Caco-2 (cell line): ENCODE measurements around the gene SIK3. TPM values are rescaled to one million over a fixed set of nuclear protein-coding genes. Genes with fewer than 3 reads are reported as not detected.

Experiments used
- BruUV-seq: library from RNA; stranded (reverse); fragments of 400-500 nt; replicated peaks from 2 replicates; lab custom pipeline; 2021; lab: Mats Ljungman, UMichigan
- CTCF ChIA-PET: fragments of 300-600 bp; sonication (Branson Sonifier 250); formaldehyde crosslinking; loops from one replicate; lab custom pipeline; 2022; ENCODE audit warnings: antibody characterized with exemption; lab: Charles Lee
- POLR2A ChIA-PET: fragments of 300-600 bp; sonication (Branson Sonifier 250); formaldehyde crosslinking; loops from one replicate; lab custom pipeline; 2022; ENCODE audit warnings: antibody characterized with exemption; lab: Charles Lee
- DNase-seq, 2 experiments: peaks; one replicate each; pipeline versions ENCODE4 v3.0.0 to v3.0.0-alpha.2; 2020 to 2022
- H3K27me3 ChIP-seq: replicated peaks from 2 replicates; pipeline ENCODE4 v1.6.0; 2011; ENCODE audit warnings: low read length; ENCODE audit not compliant: control insufficient read depth, insufficient read depth
- H3K36me3 ChIP-seq: 2 replicates; pipeline ENCODE4 v1.5.1; 2011; ENCODE audit warnings: low read length; ENCODE audit not compliant: control insufficient read depth, insufficient read depth
- H3K4me1 ChIP-seq: fragments of 250-450 bp; sonication (Bioruptor Pico); 2 replicates; pipeline ENCODE4 v1.5.1; 2020; ENCODE audit warnings: mild to moderate bottlenecking
- H3K4me3 ChIP-seq: 2 replicates; pipeline ENCODE4 v1.5.1; 2011; ENCODE audit warnings: low read depth, mild to moderate bottlenecking, control low read depth, low read length
- H3K9me3 ChIP-seq: fragments of 250-450 bp; sonication (Bioruptor Pico); 2 replicates; pipeline ENCODE4 v1.5.1; 2020; ENCODE audit warnings: mild to moderate bottlenecking, moderate library complexity
- H3K27ac Mint-ChIP-seq: one replicate; pipeline ENCODE4 v1.8.0; 2022; ENCODE audit warnings: mixed read lengths; ENCODE audit not compliant: unreplicated experiment
- H3K27me3 Mint-ChIP-seq: one replicate; pipeline ENCODE4 v1.8.0; 2022; ENCODE audit warnings: mixed read lengths; ENCODE audit not compliant: insufficient read depth, unreplicated experiment
- H3K36me3 Mint-ChIP-seq: one replicate; pipeline ENCODE4 v1.8.0; 2022; ENCODE audit warnings: mild to moderate bottlenecking, mixed read lengths; ENCODE audit not compliant: insufficient read depth, unreplicated experiment
- H3K4me1 Mint-ChIP-seq: one replicate; pipeline ENCODE4 v1.8.0; 2022; ENCODE audit warnings: low read depth, mixed read lengths; ENCODE audit not compliant: unreplicated experiment
- H3K4me3 Mint-ChIP-seq: one replicate; pipeline ENCODE4 v1.8.0; 2022; ENCODE audit warnings: mild to moderate bottlenecking, moderate library complexity, mixed read lengths; ENCODE audit not compliant: unreplicated experiment
- H3K9me3 Mint-ChIP-seq: one replicate; pipeline ENCODE4 v1.8.0; 2022; ENCODE audit warnings: mixed read lengths; ENCODE audit not compliant: unreplicated experiment
- intact Hi-C: fragments of 100-400 bp; cut with micrococcal nuclease; formaldehyde crosslinking; loops from one replicate; pipeline ENCODE4 v1.10.0; 2022; ENCODE audit not compliant: unreplicated experiment
- total RNA-seq: library from RNA; stranded (reverse); gene quantifications from 2 replicates; pipeline ENCODE4 v1.2.3, GENCODE V29; 2022
- TF ChIP-seq, protein P1 (sequence below), 2 experiments: fragments of 200-600 bp in 1 of 2; IDR thresholded peaks; 1 replicate in 1 of 2; 2 replicates in 1 of 2; pipeline versions ENCODE4 v1.5.1 to v1.8.0; 2011 to 2022; ENCODE audit warnings: antibody characterized with exemption in 1 of 2, control low read depth in 1 of 2, inconsistent platforms in 1 of 2, low read depth in 1 of 2, low read length in 1 of 2, mild to moderate bottlenecking in 1 of 2, moderate library complexity in 1 of 2; ENCODE audit not compliant: insufficient read depth in 1 of 2, severe bottlenecking in 1 of 2, unreplicated experiment in 1 of 2

Gene SIK3
- total RNA-seq, 1 experiment from 2014 or later = 65.7 TPM

DNA sequence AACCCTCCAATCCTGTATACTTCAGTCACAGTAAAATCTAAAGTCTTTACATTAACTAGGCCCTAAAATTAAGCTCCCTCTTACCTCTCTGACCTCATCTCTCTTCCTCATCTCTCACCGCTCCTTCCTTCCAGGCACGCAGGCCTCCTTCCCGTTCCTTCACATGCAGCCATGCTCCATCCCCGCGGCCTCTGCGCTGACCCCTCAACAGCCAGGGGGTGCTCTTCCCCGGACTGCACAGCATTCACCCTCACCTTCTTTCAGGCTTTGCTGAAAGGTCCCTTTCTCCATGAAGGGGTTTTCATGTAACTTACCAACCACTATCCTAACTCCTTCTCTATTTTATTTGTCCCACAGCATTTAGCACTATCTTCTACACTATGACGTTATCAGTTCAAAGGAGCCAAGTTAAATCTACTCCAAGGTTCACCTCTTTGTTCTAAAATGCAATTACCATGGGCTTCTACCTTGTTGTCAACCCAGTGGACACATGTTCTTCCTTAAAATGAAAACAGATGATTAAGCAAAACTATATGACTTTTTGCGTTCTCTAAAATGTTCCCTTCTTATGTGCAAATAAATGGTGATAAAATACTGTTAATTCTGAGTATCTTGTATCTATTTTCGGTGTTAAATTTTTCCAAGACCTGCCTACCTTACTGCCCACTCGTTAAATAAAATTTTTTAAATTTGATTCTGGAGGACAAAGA lies 203.0 kb downstream of the SIK3 start:
- H3K9me3 Mint-ChIP-seq = peaks cover 9% of the 10 kb centered on the region
- no peaks in the 10 kb centered on the region for H3K27me3 ChIP-seq
- H3K4me3 Mint-ChIP-seq = no peak overlapping the region
- H3K27me3 Mint-ChIP-seq = no peaks in the 10 kb centered on the region
- H3K4me3 ChIP-seq = no peak overlapping the region
- H3K4me1 ChIP-seq = no peaks in the 10 kb centered on the region
- 0 out of 2 replicates have a peak, but pooled peaks cover 2% of the 10 kb centered on the region for H3K36me3 ChIP-seq
- no peaks in the 10 kb centered on the region for H3K9me3 ChIP-seq
- peak in 1 of 2 experiments; percentile 53 for DNase-seq
- ChIA-PET POLR2A (no interaction called here), CTCF (no interaction called here)
- no peak overlapping the region for H3K27ac Mint-ChIP-seq
- BruUV-seq = no TSS peak
- H3K36me3 Mint-ChIP-seq = peaks cover 28% of the 10 kb centered on the region
- intact Hi-C loops = no loop called here
- TF ChIP-seq, protein P1, sequence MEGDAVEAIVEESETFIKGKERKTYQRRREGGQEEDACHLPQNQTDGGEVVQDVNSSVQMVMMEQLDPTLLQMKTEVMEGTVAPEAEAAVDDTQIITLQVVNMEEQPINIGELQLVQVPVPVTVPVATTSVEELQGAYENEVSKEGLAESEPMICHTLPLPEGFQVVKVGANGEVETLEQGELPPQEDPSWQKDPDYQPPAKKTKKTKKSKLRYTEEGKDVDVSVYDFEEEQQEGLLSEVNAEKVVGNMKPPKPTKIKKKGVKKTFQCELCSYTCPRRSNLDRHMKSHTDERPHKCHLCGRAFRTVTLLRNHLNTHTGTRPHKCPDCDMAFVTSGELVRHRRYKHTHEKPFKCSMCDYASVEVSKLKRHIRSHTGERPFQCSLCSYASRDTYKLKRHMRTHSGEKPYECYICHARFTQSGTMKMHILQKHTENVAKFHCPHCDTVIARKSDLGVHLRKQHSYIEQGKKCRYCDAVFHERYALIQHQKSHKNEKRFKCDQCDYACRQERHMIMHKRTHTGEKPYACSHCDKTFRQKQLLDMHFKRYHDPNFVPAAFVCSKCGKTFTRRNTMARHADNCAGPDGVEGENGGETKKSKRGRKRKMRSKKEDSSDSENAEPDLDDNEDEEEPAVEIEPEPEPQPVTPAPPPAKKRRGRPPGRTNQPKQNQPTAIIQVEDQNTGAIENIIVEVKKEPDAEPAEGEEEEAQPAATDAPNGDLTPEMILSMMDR (IDR thresholded peaks at IDR 0.05; ENCODE audit: insufficient read depth in 1 of 2, low read depth in 1 of 2, low read length in 1 of 2, severe bottlenecking in 1 of 2, unreplicated experiment in 1 of 2) = peak in 1 of 2 experiments; percentile 68
- peaks cover 7% of the 10 kb centered on the region for H3K4me1 Mint-ChIP-seq

GRCh38 chr11:116893906-116894305 lies 204.3 kb downstream of the SIK3 start:
- no TSS peak for BruUV-seq
- Histone ChIP-seq H3K9me3 (no peaks in the 10 kb centered on the region), H3K4me1 (no peaks in the 10 kb centered on the region), H3K27me3 (no peaks in the 10 kb centered on the region), H3K36me3 (0 out of 2 replicates have a peak, but pooled peaks cover 2% of the 10 kb centered on the region), H3K4me3 (no peak overlapping the region)
- intact Hi-C loops = no loop called here
- no peak overlapping the region for H3K4me3 Mint-ChIP-seq
- H3K4me1 Mint-ChIP-seq = peaks cover 7% of the 10 kb centered on the region
- TF ChIP-seq, protein P1 (IDR thresholded peaks at IDR 0.05; ENCODE audit: insufficient read depth in 1 of 2, low read depth in 1 of 2, low read length in 1 of 2, severe bottlenecking in 1 of 2, unreplicated experiment in 1 of 2) = no peak
- no peak for DNase-seq
- H3K27ac Mint-ChIP-seq = no peak overlapping the region
- no peaks in the 10 kb centered on the region for H3K9me3 Mint-ChIP-seq
- ChIA-PET POLR2A (no interaction called here), CTCF (no interaction called here)
- no peaks in the 10 kb centered on the region for H3K27me3 Mint-ChIP-seq
- peaks cover 23% of the 10 kb centered on the region for H3K36me3 Mint-ChIP-seq

- H3K4me1 Mint-ChIP-seq = peaks cover 7% of the 10 kb centered on the region
- DNase-seq = no peak
- H3K4me3 Mint-ChIP-seq = no peak overlapping the region
- H3K36me3 ChIP-seq = 0 out of 2 replicates have a peak, but pooled peaks cover 2% of the 10 kb centered on the region
- H3K9me3 ChIP-seq = no peaks in the 10 kb centered on the region
- POLR2A ChIA-PET = no interaction called here
- BruUV-seq = no TSS peak
- H3K27me3 Mint-ChIP-seq = no peaks in the 10 kb centered on the region
- H3K9me3 Mint-ChIP-seq = no peaks in the 10 kb centered on the region
- H3K4me1 ChIP-seq = no peaks in the 10 kb centered on the region
- intact Hi-C loops = no loop called here
- no peak overlapping the region for H3K4me3 ChIP-seq
- TF ChIP-seq, protein P1 (IDR thresholded peaks at IDR 0.05; ENCODE audit: insufficient read depth in 1 of 2, low read depth in 1 of 2, low read length in 1 of 2, severe bottlenecking in 1 of 2, unreplicated experiment in 1 of 2) = no peak
- peaks cover 23% of the 10 kb centered on the region for H3K36me3 Mint-ChIP-seq
- CTCF ChIA-PET = interaction anchor here (0.7 kb wide), 1 partner anchor 228 kb away, joined by 3 read pairs; no protein-coding TSS in a partner anchor
- no peaks in the 10 kb centered on the region for H3K27me3 ChIP-seq
- no peak overlapping the region for H3K27ac Mint-ChIP-seq
Measured at GRCh38 chr11:116893437-116893836, 204.8 kb downstream of the SIK3 start.
